ENCODE data around the gene NOS1AP.
"Not testable (repeated sequence)": the region's sequence is repeated elsewhere in the genome, so short reads cannot be mapped to it uniquely, and the experiment has no call there.

The NOS1AP gene

GRCh38 chr1:162351246-162351842 lies 281.9 kb downstream of the NOS1AP start:
- DNase-seq: no peak

GRCh38 chr1:162351874-162352273 lies 282.4 kb downstream of the NOS1AP start:
- not testable (repeated sequence) for DNase-seq

GRCh38 chr1:162353078-162353477 lies 283.6 kb downstream of the NOS1AP start:
- DNase-seq: no peak

- no peak for DNase-seq
Observed at GRCh38 chr1:162353702-162354101, 284.2 kb downstream of the NOS1AP start.

- DNase-seq: no peak
Observed at GRCh38 chr1:162357681-162358266, 288.3 kb downstream of the NOS1AP start.

- DNase-seq: no peak
Observed at GRCh38 chr1:162358928-162359327, 289.4 kb downstream of the NOS1AP start.

- no peak for DNase-seq
Observed at GRCh38 chr1:162359523-162360236, 290.2 kb downstream of the NOS1AP start.

- DNase-seq: no peak
Observed at GRCh38 chr1:162360237-162360873, 290.9 kb downstream of the NOS1AP start.

GRCh38 chr1:162360874-162361260 lies 291.4 kb downstream of the NOS1AP start:
- no peak for DNase-seq

- DNase-seq: no peak
Observed at GRCh38 chr1:162361349-162361748, 291.9 kb downstream of the NOS1AP start.

- DNase-seq: no peak
Observed at GRCh38 chr1:162363823-162364222, 294.3 kb downstream of the NOS1AP start.

- no peak for DNase-seq
Observed at GRCh38 chr1:162364498-162364897, 295.0 kb downstream of the NOS1AP start.

GRCh38 chr1:162365284-162366020 lies 296.0 kb downstream of the NOS1AP start:
- DNase-seq: no peak

GRCh38 chr1:162366149-162366548 lies 296.7 kb downstream of the NOS1AP start:
- no peak for DNase-seq

- DNase-seq: no peak
Observed at GRCh38 chr1:162366671-162367070, 297.2 kb downstream of the NOS1AP start.

- DNase-seq: no peak
Observed at GRCh38 chr1:162367073-162367472, 297.6 kb downstream of the NOS1AP start.

- no peak for DNase-seq
Observed at GRCh38 chr1:162367772-162368171, 298.3 kb downstream of the NOS1AP start.

GRCh38 chr1:162368451-162368850 lies 299.0 kb downstream of the NOS1AP start:
- no peak for DNase-seq

- DNase-seq: no peak
Observed at GRCh38 chr1:162369571-162369970, 300.1 kb downstream of the NOS1AP start.

GRCh38 chr1:162370161-162370560 lies 300.7 kb downstream of the NOS1AP start:
- no peak for DNase-seq

GRCh38 chr1:162370721-162371120 lies 301.2 kb downstream of the NOS1AP start:
- no peak for DNase-seq

- DNase-seq: no peak
Observed at GRCh38 chr1:162371611-162372010, 302.1 kb downstream of the NOS1AP start.

Measured in activated CD8-positive, alpha-beta memory T cell treated with anti-CD3 and anti-CD28 coated beads, Interleukin-2, amount 50 U/mL, for 4 hours (primary cell).